Thyroid gland (tissue), 4 donors: ENCODE results near the gene NFE2. TPM values are rescaled to one million over a fixed set of nuclear protein-coding genes. Genes with fewer than 3 reads are reported as not detected.
"Not testable (repeated sequence)": the region's sequence is repeated elsewhere in the genome, so short reads cannot be mapped to it uniquely, and the experiment has no call there.

Experiments used
- DNase-seq, 2 donors: peaks; one replicate each; pipeline ENCODE4 v3.0.0-alpha.2; 2019
- H3K27ac ChIP-seq, 3 donors: fragments of 200-600 bp; sonication (generic); 1 replicate in 2 of 3; 2 replicates in 1 of 3; pipeline ENCODE4 v1.5.1; 2016 to 2019; ENCODE audit warnings: mild to moderate bottlenecking in 1 of 3, moderate library complexity in 1 of 3
- H3K27me3 ChIP-seq: fragments of 200-600 bp; sonication (generic); one replicate; pipeline ENCODE4 v1.5.1; 2019
- H3K36me3 ChIP-seq, 2 donors: fragments of 200-600 bp; sonication (generic); one replicate each; pipeline ENCODE4 v1.5.1; 2016 to 2019
- H3K4me1 ChIP-seq, 2 donors: fragments of 200-600 bp; sonication (generic); one replicate each; pipeline ENCODE4 v1.5.1; 2017 to 2019
- H3K4me3 ChIP-seq, 3 donors: fragments of 200-600 bp; sonication (generic); replicated peaks in 1 of 3; 1 replicate in 2 of 3; 2 replicates in 1 of 3; pipeline ENCODE4 v1.5.1; 2016; ENCODE audit warnings: mild to moderate bottlenecking in 1 of 3
- H3K9me3 ChIP-seq: fragments of 200-600 bp; sonication (generic); one replicate; pipeline ENCODE4 v1.5.1; 2017
- POLR2A ChIP-seq, 2 donors: fragments of 450-650 bp; IDR thresholded peaks; one replicate each; pipeline ENCODE4 v1.6.1; 2017; ENCODE audit warnings: antibody characterized with exemption in 2 of 2, mild to moderate bottlenecking in 2 of 2, moderate library complexity in 1 of 2
- WGBS, 2 donors: methylation state at CpG; one replicate each; pipeline ENCODE4 v1.1.5; 2017; 5-methylcytosine and 5-hydroxymethylcytosine counted together
- intact Hi-C: fragments of 100-400 bp; cut with DNase I; formaldehyde crosslinking; loops from one replicate; pipeline ENCODE4 v1.15.1; 2023
- total RNA-seq, 4 donors: library from RNA; depleted of rRNA; stranded (reverse); fragments of >200 nt; gene quantifications; one replicate each; pipeline ENCODE4 v1.2.3, GENCODE V29; 2016
- TF ChIP-seq, protein P1 (sequence below), 6 experiments: fragments of 200-600 bp in 3 of 6; fragments of 450-650 bp in 3 of 6; sonication (generic) in 3 of 6; IDR thresholded peaks; one replicate each; pipeline ENCODE4 v1.5.1; 2016 to 2019; ENCODE audit warnings: antibody characterized with exemption in 6 of 6, mild to moderate bottlenecking in 2 of 6, inconsistent platforms in 1 of 6, moderate library complexity in 1 of 6

The NFE2 gene
- total RNA-seq, 4 donors from 2014 or later = 0.56 to 1.7 (median 0.61) TPM

GRCh38 chr12:54286042-54287030, 14.5 kb downstream of the NFE2 start:
- Histone ChIP-seq H3K27me3 (no peaks in the 10 kb centered on the region), H3K4me3 (no peak overlapping the region), H3K4me1 (peaks cover 42 to 53% of the 10 kb centered on the region in 2 donors), H3K27ac (no peak overlapping the region), H3K9me3 (no peaks in the 10 kb centered on the region), H3K36me3 (peaks cover 57% of the 10 kb centered on the region in 2 donors)
- no peak for TF ChIP-seq POLR2A (IDR thresholded peaks at IDR 0.05)
- intact Hi-C loops = no loop called here
- DNase-seq = no peak
- WGBS, 2 donors = 73 to 79% methylated on average over 12 of the region's 12 CpGs

- Histone ChIP-seq H3K27me3 (no peaks in the 10 kb centered on the region), H3K27ac (no peak overlapping the region), H3K4me3 (no peak overlapping the region), H3K36me3 (peaks cover 57% of the 10 kb centered on the region in 2 donors), H3K4me1 (peaks cover 42 to 54% of the 10 kb centered on the region in 2 donors), H3K9me3 (no peaks in the 10 kb centered on the region)
- 70 to 72% methylated on average over 5 of the region's 5 CpGs for WGBS, 2 donors
- TF ChIP-seq, protein P1, sequence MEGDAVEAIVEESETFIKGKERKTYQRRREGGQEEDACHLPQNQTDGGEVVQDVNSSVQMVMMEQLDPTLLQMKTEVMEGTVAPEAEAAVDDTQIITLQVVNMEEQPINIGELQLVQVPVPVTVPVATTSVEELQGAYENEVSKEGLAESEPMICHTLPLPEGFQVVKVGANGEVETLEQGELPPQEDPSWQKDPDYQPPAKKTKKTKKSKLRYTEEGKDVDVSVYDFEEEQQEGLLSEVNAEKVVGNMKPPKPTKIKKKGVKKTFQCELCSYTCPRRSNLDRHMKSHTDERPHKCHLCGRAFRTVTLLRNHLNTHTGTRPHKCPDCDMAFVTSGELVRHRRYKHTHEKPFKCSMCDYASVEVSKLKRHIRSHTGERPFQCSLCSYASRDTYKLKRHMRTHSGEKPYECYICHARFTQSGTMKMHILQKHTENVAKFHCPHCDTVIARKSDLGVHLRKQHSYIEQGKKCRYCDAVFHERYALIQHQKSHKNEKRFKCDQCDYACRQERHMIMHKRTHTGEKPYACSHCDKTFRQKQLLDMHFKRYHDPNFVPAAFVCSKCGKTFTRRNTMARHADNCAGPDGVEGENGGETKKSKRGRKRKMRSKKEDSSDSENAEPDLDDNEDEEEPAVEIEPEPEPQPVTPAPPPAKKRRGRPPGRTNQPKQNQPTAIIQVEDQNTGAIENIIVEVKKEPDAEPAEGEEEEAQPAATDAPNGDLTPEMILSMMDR (IDR thresholded peaks at IDR 0.05) = peak in 3 of 6 experiments; percentile 14 to 26 (median 18)
- no peak for TF ChIP-seq POLR2A (IDR thresholded peaks at IDR 0.05)
- no peak for DNase-seq
- intact Hi-C loops = no loop called here
These were observed 15.4 kb downstream of the NFE2 start for GRCh38 chr12:54285150-54286041.

GRCh38 chr12:54284070-54284780, 16.6 kb downstream of the NFE2 start:
- intact Hi-C loops, H3K4me3 ChIP-seq, H3K27me3 ChIP-seq, H3K27ac ChIP-seq, DNase-seq, H3K9me3 ChIP-seq: not testable (repeated sequence)
- peaks cover 42 to 53% of the 10 kb centered on the region in 2 donors for H3K4me1 ChIP-seq
- 32 to 48% methylated on average over 2 of the region's 2 CpGs for WGBS, 2 donors
- H3K36me3 ChIP-seq = peaks cover 57% of the 10 kb centered on the region in 2 donors

DNA sequence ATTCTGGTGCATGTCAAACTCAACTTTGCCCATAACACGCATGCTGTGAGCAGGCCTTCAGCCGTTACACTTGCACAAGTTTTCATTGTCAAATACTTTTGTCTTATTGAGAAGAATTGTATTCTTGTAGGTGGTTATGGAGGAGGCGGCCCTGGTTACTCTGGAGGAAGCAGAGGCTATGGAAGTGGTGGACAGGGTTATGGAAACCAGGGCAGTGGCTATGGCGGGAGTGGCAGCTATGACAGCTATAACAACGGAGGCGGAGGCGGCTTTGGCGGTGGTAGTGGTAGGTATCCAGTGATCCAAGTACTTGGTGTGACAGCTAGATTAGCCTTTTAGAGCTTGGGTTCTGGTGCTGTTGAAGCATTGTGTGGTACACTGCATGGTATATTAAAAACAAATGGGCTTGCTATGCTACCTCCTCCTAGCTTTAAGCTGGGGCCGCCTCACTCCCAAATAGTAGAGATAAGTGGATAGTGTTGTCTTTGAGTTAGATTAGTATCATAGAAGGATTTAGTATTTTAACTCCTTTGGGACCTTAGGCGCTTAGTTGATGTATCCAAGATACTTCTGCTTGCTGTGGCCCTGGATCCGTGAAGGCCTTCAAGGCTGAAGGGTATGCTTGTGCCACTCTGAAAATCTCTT, 17.7 kb downstream of the NFE2 start:
- WGBS, 2 donors = 56% methylated on average over 11 of the region's 11 CpGs
- intact Hi-C loops = no loop called here
- H3K27ac ChIP-seq = peak overlapping the region in 2 of 3 donors; percentile 10 to 97
- H3K36me3 ChIP-seq = peaks cover 57% of the 10 kb centered on the region in 2 donors
- TF ChIP-seq, protein P1 (IDR thresholded peaks at IDR 0.05) = no peak
- TF ChIP-seq POLR2A (IDR thresholded peaks at IDR 0.05) = no peak
- DNase-seq = no peak
- no peak overlapping the region for H3K4me3 ChIP-seq
- peaks cover 48 to 50% of the 10 kb centered on the region in 2 donors for H3K4me1 ChIP-seq
- no peaks in the 10 kb centered on the region for H3K9me3 ChIP-seq
- no peaks in the 10 kb centered on the region for H3K27me3 ChIP-seq

- H3K9me3 ChIP-seq, DNase-seq, intact Hi-C loops, H3K27me3 ChIP-seq: not testable (repeated sequence)
- Histone ChIP-seq H3K36me3 (peaks cover 45 to 47% of the 10 kb centered on the region in 2 donors), H3K4me3 (peak overlapping the region; percentile 12 to 67 (median 15)), H3K4me1 (peaks cover 44 to 53% of the 10 kb centered on the region in 2 donors), H3K27ac (peak overlapping the region; percentile 47 to 98 (median 97))
- 11 to 15% methylated on average over 4 of the region's 4 CpGs for WGBS, 2 donors
These were observed 19.1 kb downstream of the NFE2 start for GRCh38 chr12:54281694-54282093.

DNA sequence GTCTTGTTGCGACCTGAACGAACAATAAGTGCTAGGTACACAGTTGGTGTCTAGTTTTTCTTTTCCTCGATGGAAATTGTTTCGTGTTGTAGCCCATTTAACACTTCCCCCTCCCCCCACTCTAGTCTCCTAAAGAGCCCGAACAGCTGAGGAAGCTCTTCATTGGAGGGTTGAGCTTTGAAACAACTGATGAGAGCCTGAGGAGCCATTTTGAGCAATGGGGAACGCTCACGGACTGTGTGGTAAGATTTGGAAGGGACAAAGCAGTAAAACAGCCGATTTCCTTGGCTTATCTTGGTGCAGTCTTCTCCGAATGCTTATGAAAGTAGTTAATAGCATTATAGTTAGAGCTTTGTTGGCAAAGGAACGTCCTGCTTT, 19.6 kb downstream of the NFE2 start:
- DNase-seq, intact Hi-C loops, H3K27me3 ChIP-seq, H3K9me3 ChIP-seq: not testable (repeated sequence)
- peak overlapping the region; percentile 12 to 67 (median 15) for H3K4me3 ChIP-seq
- H3K27ac ChIP-seq = peak overlapping the region; percentile 47 to 98 (median 97)
- WGBS, 2 donors = 1% methylated on average over 10 of the region's 10 CpGs
- peaks cover 41 to 42% of the 10 kb centered on the region in 2 donors for H3K36me3 ChIP-seq
- peaks cover 44 to 53% of the 10 kb centered on the region in 2 donors for H3K4me1 ChIP-seq
